ENCODE measurements around the gene SEZ6.

DNA sequence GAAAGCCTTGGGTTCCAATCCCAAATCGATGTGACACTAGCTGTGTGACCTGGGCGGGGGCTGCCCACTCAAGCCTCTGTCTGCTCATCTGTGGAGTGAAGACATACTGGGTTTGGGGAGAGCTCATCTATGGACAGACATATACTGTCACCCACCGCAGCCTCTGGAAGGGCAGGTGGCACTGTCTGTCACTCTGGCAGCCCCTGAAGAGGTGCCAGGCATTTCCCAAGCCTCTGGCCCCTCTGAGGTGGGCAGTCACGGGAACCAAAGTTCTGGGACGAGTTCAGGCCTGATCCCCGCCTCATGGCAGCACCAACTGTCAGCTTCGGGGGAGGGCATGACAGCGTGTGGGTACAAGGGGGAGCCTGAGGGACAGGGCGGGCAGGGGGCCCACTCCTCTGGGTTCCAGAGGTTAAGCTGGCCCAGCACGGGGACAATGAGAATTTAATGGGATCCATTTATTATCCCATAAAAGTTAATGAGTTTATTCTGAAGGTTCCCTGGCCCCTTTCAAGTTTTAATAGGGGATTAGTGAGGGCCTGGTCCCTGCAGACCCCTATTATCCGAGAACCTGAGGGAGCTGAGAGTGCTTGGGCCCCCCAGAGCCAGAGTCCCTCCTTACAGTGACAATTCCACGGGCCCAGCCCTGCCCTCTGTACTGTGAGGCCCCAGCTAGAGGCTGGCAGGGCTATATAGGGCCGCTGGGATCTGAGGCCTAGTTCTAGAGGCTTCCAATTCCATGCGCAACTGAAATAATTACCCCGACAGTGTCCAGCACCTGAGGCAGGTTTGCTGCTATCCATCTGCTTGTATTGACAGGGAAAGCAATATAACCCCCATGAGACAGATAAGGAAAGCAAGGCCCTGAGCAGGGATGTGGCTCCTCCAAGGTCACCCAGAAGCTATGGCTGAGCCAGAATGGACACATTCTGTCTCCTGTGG lies 18.8 kb downstream of the SEZ6 start:
- TF ChIP-seq CTCF (IDR thresholded peaks at IDR 0.05) (no peak), POLR2A (IDR thresholded peaks at IDR 0.05) (no peak)
